HepG2 (cell line): ENCODE data around the gene CLRN3. TPM values are rescaled to one million over a fixed set of nuclear protein-coding genes. Genes with fewer than 3 reads are reported as not detected.

Experiments used
- ATAC-seq: fragments of 200-7000 bp; cut with Tn5 transposase; 3 replicates; pipeline ENCODE4 v1.9.1; 2020; ENCODE audit warnings: mild to moderate bottlenecking, moderate library complexity
- BruUV-seq: library from RNA; stranded (reverse); fragments of 400-500 nt; replicated peaks from 2 replicates; lab custom pipeline; 2021; lab: Mats Ljungman, UMichigan
- CTCF ChIA-PET: fragments of 300-600 bp; formaldehyde crosslinking; extraction: SDS; loops from one replicate; lab custom pipeline; 2021; ENCODE audit warnings: low total read pairs, inconsistent platforms, low intra/inter-chr PET ratio; lab: Yijun Ruan, JAX
- POLR2A ChIA-PET: fragments of 350-600 bp; sonication (Branson Sonifier 250); formaldehyde crosslinking; loops from one replicate; lab custom pipeline; 2020; ENCODE audit warnings: antibody characterized with exemption, inconsistent platforms; lab: Yijun Ruan, JAX
- DNase-seq: peaks from one replicate; pipeline ENCODE4 v3.0.0-alpha.2; 2015; ENCODE audit warnings: low spot score
- FAIRE-seq: peaks from 3 replicates; lab custom pipeline; 2011; peaks lifted over from hg19 to GRCh38; lab: Jason Lieb, UNC
- H2AFZ ChIP-seq: one replicate; pipeline ENCODE4 v1.6.1; 2011; ENCODE audit warnings: low read length, inconsistent platforms
- H3K27ac ChIP-seq: fragments of 300-600 bp; 3 replicates; pipeline ENCODE4 v1.8.0; 2011; ENCODE audit warnings: mixed run types, mild to moderate bottlenecking, mixed read lengths, low read length, inconsistent platforms; ENCODE audit not compliant: insufficient read depth; ENCODE audit errors: extremely low read length
- H3K27me3 ChIP-seq, 2 experiments: fragments of 200-600 bp in 1 of 2; 2 replicates in 1 of 2; 3 replicates in 1 of 2; pipeline versions ENCODE4 v1.6.0 to v1.8.0; 2011; ENCODE audit warnings: low read length in 2 of 2, mild to moderate bottlenecking in 2 of 2, moderate library complexity in 2 of 2, inconsistent platforms in 1 of 2; ENCODE audit not compliant: insufficient read depth in 2 of 2, control insufficient read depth in 1 of 2
- H3K36me3 ChIP-seq, 2 experiments: fragments of 200-600 bp in 1 of 2; replicated peaks in 1 of 2; 2 replicates in 1 of 2; 3 replicates in 1 of 2; pipeline versions ENCODE4 v1.5.1 to v1.8.0; 2011; ENCODE audit warnings: low read length in 2 of 2, inconsistent platforms in 1 of 2; ENCODE audit not compliant: insufficient read depth in 2 of 2, control insufficient read depth in 1 of 2
- H3K4me1 ChIP-seq: 2 replicates; pipeline ENCODE4 v1.5.1; 2012; ENCODE audit warnings: low read length, inconsistent platforms; ENCODE audit not compliant: insufficient read depth
- H3K4me2 ChIP-seq: 2 replicates; pipeline ENCODE4 v1.6.0; 2011; ENCODE audit warnings: low read depth, low read length, inconsistent platforms
- H3K4me3 ChIP-seq, 3 experiments: fragments of 200-600 bp in 1 of 3; sonication (generic), shearing (Covaris generic) in 1 of 3; replicated peaks in 1 of 3; 2 replicates each; pipeline ENCODE4 v1.5.1; 2011 to 2016; ENCODE audit warnings: low read length in 3 of 3, inconsistent platforms in 2 of 3, low read depth in 2 of 3, mild to moderate bottlenecking in 2 of 3, control low read depth in 1 of 3, mixed read lengths in 1 of 3; ENCODE audit not compliant: insufficient read depth in 1 of 3
- H3K79me2 ChIP-seq: one replicate; pipeline ENCODE4 v1.6.1; 2011; ENCODE audit warnings: low read length, inconsistent platforms; ENCODE audit not compliant: insufficient read depth
- H3K9ac ChIP-seq: 2 replicates; pipeline ENCODE4 v1.6.0; 2011; ENCODE audit warnings: mild to moderate bottlenecking, low read depth, low read length, inconsistent platforms; ENCODE audit not compliant: insufficient read depth
- H3K9me3 ChIP-seq: 2 replicates; pipeline ENCODE4 v1.5.1; 2012; ENCODE audit warnings: mild to moderate bottlenecking, low read length
- H4K20me1 ChIP-seq: 2 replicates; pipeline ENCODE4 v1.6.0; 2011; ENCODE audit warnings: inconsistent platforms, mild to moderate bottlenecking, low read length, moderate library complexity; ENCODE audit not compliant: insufficient read depth
- ARNTL ChIP-seq: sonication (generic); formaldehyde crosslinking; IDR thresholded peaks from 2 replicates; pipeline ENCODE4 v1.4.0; 2020; ENCODE audit warnings: mild to moderate bottlenecking, missing genetic modification reagents
- CERS6 ChIP-seq: sonication (generic); formaldehyde crosslinking; IDR thresholded peaks from 2 replicates; pipeline ENCODE4 v1.5.0; 2020; ENCODE audit warnings: missing genetic modification reagents
- DMAP1 ChIP-seq: IDR thresholded peaks from 2 replicates; pipeline ENCODE4 v1.6.1; 2016
- EEA1 ChIP-seq: sonication (generic); formaldehyde crosslinking; IDR thresholded peaks from 2 replicates; pipeline ENCODE4 v1.5.1; 2020; ENCODE audit warnings: mild to moderate bottlenecking, missing genetic modification reagents, borderline replicate concordance
- HDAC2 ChIP-seq: sonication (generic); formaldehyde crosslinking; IDR thresholded peaks from 2 replicates; pipeline ENCODE4 v1.4.0; 2020; ENCODE audit warnings: missing genetic modification reagents
- MBNL3 ChIP-seq: fragments of 250-450 bp; sonication (Bioruptor Pico); conservative IDR thresholded peaks from 2 replicates; pipeline ENCODE4 v1.8.0; 2022; ENCODE audit warnings: mild to moderate bottlenecking, inconsistent platforms
- MIXL1 ChIP-seq: IDR thresholded peaks from 2 replicates; pipeline ENCODE4 v1.6.1; 2016
- MYPOP ChIP-seq: sonication (generic); formaldehyde crosslinking; IDR thresholded peaks from 2 replicates; pipeline ENCODE4 v1.8.1; 2023; ENCODE audit warnings: mild to moderate bottlenecking, moderate library complexity, missing genetic modification reagents
- NFE2L2 ChIP-seq: fragments of 150-350 bp; IDR thresholded peaks from 2 replicates; pipeline ENCODE4 v1.6.1; 2014; ENCODE audit warnings: low read length
- PRDM4 ChIP-seq: sonication (generic); formaldehyde crosslinking; IDR thresholded peaks from 2 replicates; pipeline ENCODE4 v1.9.0; 2021; ENCODE audit warnings: missing genetic modification reagents, borderline replicate concordance
- TBX3 ChIP-seq: fragments of 450-650 bp; IDR thresholded peaks from 2 replicates; pipeline ENCODE4 v1.6.1; 2017; ENCODE audit warnings: antibody characterized with exemption, mild to moderate bottlenecking, inconsistent platforms, borderline replicate concordance
- ZBTB10 ChIP-seq: sonication (generic); formaldehyde crosslinking; IDR thresholded peaks from 2 replicates; pipeline ENCODE4 v1.4.0; 2020; ENCODE audit warnings: missing genetic modification reagents, borderline replicate concordance
- ZFP90 ChIP-seq: sonication (generic); formaldehyde crosslinking; IDR thresholded peaks from 2 replicates; pipeline ENCODE4 v1.8.0; 2022; ENCODE audit warnings: missing genetic modification reagents, mild to moderate bottlenecking, inconsistent platforms, borderline replicate concordance
- ZGPAT ChIP-seq: IDR thresholded peaks from 2 replicates; pipeline ENCODE4 v1.6.1; 2016; ENCODE audit warnings: mild to moderate bottlenecking
- ZNF451 ChIP-seq: sonication (generic); formaldehyde crosslinking; IDR thresholded peaks from 2 replicates; pipeline ENCODE4 v1.5.0; 2020; ENCODE audit warnings: mild to moderate bottlenecking, missing genetic modification reagents
- ZNF660 ChIP-seq: sonication (generic); formaldehyde crosslinking; IDR thresholded peaks from 2 replicates; pipeline ENCODE4 v1.5.1; 2020; ENCODE audit warnings: mild to moderate bottlenecking, low read depth, missing genetic modification reagents, borderline replicate concordance
- ZNF746 ChIP-seq: sonication (generic); formaldehyde crosslinking; IDR thresholded peaks from 2 replicates; pipeline ENCODE4 v1.8.0; 2022; ENCODE audit warnings: mild to moderate bottlenecking, missing genetic modification reagents
- WGBS: methylation state at CpG from one replicate; pipeline ENCODE4 v1.1.6; 2017; ENCODE audit warnings: low lambda C conversion rate; 5-methylcytosine and 5-hydroxymethylcytosine counted together
- in situ Hi-C: cut with HindIII; loops from 2 replicates; pipeline ENCODE4 v1.10.0; 2017; ENCODE audit warnings: low pct_unique_long_range_greater_than_20kb; ENCODE audit not compliant: extremely low pct_ligation_motif_present
- intact Hi-C: fragments of 100-400 bp; cut with micrococcal nuclease; formaldehyde crosslinking; loops from one replicate; pipeline ENCODE4 v1.10.0; 2022; ENCODE audit not compliant: unreplicated experiment
- polyA plus RNA-seq, 8 experiments: library from polyadenylated mRNA; depleted of rRNA in 3 of 8; stranded (reverse) in 7 of 8; unstranded in 1 of 8; fragments of >200 nt; fragmentation: Illumina TruSeq in 4 of 8; extraction: Trizol in 4 of 8; gene quantifications; 2 replicates each; pipeline versions ENCODE4 v1.2.1 to v1.2.3, GENCODE V29; 2011 to 2016; ENCODE audit warnings: low read depth in 4 of 8, missing spikeins in 1 of 8, mixed read lengths in 1 of 8; ENCODE audit not compliant: insufficient read depth in 1 of 8
- total RNA-seq, 5 experiments: library from RNA; depleted of rRNA; stranded (reverse); fragments of >200 nt; fragmentation: Illumina TruSeq; extraction: Trizol; gene quantifications; 2 replicates each; pipeline ENCODE4 v1.2.3, GENCODE V29; 2016; ENCODE audit warnings: low read depth in 1 of 5

The CLRN3 gene
- total and polyA plus RNA-seq, 2 of the 13 experiments (the other 11 are each of a cell fraction or from before 2014, with no cell fraction given): not detected

GRCh38 chr10:127894146-127894545, 1.4 kb upstream of the CLRN3 start (continued):
- TF ChIP-seq ZNF746 (no peak), ZNF660 (no peak), NFE2L2 (no peak), ARNTL (no peak), ZFP90 (CRISPR knock-in tag) (no peak), CERS6 (no peak), MYPOP (CRISPR knock-in tag) (no peak), ZBTB10 (CRISPR knock-in tag) (no peak)

- in situ Hi-C loops: no loop called here
- TF ChIP-seq EEA1 (CRISPR knock-in tag) (no peak), MBNL3 (no peak), ZNF451 (CRISPR knock-in tag) (no peak), DMAP1 (CRISPR knock-in tag) (no peak), MIXL1 (CRISPR knock-in tag) (no peak), TBX3 (no peak), PRDM4 (CRISPR knock-in tag) (no peak), ZGPAT (no peak), HDAC2 (CRISPR knock-in tag) (no peak)
These were observed 1.9 kb downstream of the CLRN3 start for GRCh38 chr10:127890832-127891334.

More at GRCh38 chr10:127890832-127891334, 1.9 kb downstream of the CLRN3 start:
- intact Hi-C loops: no loop called here
- Histone ChIP-seq H3K9ac (no peak overlapping the region), H3K4me3 (no peak overlapping the region), H3K4me1 (peaks cover 9% of the 10 kb centered on the region), H4K20me1 (no peaks in the 10 kb centered on the region), H3K4me2 (no peak overlapping the region), H3K79me2 (no peaks in the 10 kb centered on the region), H3K27ac (no peak overlapping the region), H3K27me3 (peaks cover 0 to 1% of the 10 kb centered on the region in 2 experiments; a peak in 1 of 5 replicates), H2AFZ (no peak overlapping the region), H3K36me3 (no peaks in the 10 kb centered on the region), H3K9me3 (no peaks in the 10 kb centered on the region)
- FAIRE-seq (no peak), DNase-seq (no peak), ATAC-seq (no peak)
- POLR2A ChIA-PET: no interaction called here
- BruUV-seq: no TSS peak
- 29% methylated on average over 2 of the region's 3 CpGs for WGBS
- CTCF ChIA-PET: no interaction called here
